Right renal cortex interstitium (tissue), 3 donors: ENCODE results near the gene SF3A2. TPM values are rescaled to one million over a fixed set of nuclear protein-coding genes. Genes with fewer than 3 reads are reported as not detected.

Source experiments
- DNase-seq, 3 donors: peaks; one replicate each; pipeline ENCODE4 v3.0.0-alpha.2; 2013; ENCODE audit warnings: low read depth in 3 of 3, low spot score in 2 of 3
- polyA plus RNA-seq, 3 donors: library from polyadenylated mRNA; unstranded; fragments of 120-200 nt; gene quantifications; one replicate each; pipeline ENCODE4 v1.2.1, GENCODE V29; 2013; ENCODE audit not compliant: insufficient read length in 3 of 3

Gene SF3A2
- polyA plus RNA-seq, 3 donors, result 48.8 to 58.2 (median 54.6) TPM

DNA sequence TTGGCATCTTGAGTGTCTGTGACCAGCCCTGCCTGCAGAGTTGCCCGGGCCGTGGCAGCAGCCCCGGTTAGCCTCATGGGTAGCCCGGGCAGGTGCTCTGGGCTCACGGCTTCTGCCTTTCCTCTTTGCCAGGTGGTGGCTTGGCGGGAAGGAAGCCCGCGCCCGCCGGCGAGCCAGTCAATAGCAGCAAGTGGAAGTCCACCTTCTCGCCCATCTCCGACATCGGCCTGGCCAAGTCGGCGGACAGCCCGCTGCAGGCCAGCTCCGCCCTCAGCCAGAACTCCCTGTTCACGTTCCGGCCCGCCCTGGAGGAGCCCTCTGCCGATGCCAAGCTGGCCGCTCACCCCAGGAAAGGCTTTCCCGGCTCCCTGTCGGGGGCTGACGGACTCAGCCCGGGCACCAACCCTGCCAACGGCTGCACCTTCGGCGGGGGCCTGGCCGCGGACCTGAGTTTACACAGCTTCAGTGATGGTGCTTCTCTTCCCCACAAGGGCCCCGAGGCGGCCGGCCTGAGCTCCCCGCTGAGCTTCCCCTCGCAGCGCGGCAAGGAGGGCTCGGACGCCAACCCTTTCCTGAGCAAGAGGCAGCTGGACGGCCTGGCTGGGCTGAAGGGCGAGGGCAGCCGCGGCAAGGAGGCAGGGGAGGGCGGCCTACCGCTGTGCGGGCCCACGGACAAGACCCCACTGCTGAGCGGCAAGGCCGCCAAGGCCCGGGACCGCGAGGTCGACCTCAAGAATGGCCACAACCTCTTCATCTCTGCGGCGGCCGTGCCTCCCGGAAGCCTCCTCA is 10.4 kb upstream of the SF3A2 start:
- no peak for DNase-seq

GRCh38 chr19:2226840-2227360 is 9.7 kb upstream of the SF3A2 start:
- DNase-seq, result no peak

DNA sequence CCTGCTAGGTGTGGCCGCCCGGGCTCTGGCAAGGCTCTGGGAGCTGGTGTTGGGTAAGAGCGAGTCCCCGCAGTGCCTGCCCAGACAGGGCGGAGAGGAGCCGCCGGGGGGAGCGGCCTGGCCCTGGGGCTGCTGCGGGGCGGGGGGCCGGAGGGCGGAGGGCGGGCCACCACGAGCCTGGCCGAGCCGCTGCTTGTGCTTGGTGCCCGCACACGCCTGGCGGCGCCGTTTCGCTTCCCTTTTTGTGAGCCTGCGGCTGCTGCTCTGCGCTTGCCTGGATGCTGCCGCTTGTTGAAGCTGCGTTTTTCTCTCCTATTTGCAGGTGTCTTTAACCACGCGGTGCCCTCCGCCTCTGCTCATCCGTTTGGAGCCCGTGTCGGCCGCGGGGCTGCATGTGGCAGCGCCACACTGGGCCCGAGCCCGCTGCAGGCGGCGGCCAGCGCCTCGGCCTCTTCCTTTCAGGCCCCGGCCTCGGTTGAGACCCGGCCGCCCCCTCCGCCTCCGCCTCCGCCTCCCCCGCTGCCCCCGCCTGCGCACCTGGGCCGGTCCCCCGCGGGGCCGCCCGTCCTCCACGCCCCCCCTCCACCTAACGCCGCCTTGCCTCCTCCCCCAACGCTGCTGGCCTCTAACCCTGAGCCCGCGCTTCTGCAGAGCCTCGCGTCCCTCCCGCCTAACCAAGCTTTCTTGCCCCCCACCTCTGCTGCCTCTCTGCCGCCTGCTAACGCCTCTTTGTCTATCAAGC is 9.0 kb upstream of the SF3A2 start:
- no peak for DNase-seq

- no peak for DNase-seq
Observed at GRCh38 chr19:2228157-2229030, 8.2 kb upstream of the SF3A2 start.

DNA sequence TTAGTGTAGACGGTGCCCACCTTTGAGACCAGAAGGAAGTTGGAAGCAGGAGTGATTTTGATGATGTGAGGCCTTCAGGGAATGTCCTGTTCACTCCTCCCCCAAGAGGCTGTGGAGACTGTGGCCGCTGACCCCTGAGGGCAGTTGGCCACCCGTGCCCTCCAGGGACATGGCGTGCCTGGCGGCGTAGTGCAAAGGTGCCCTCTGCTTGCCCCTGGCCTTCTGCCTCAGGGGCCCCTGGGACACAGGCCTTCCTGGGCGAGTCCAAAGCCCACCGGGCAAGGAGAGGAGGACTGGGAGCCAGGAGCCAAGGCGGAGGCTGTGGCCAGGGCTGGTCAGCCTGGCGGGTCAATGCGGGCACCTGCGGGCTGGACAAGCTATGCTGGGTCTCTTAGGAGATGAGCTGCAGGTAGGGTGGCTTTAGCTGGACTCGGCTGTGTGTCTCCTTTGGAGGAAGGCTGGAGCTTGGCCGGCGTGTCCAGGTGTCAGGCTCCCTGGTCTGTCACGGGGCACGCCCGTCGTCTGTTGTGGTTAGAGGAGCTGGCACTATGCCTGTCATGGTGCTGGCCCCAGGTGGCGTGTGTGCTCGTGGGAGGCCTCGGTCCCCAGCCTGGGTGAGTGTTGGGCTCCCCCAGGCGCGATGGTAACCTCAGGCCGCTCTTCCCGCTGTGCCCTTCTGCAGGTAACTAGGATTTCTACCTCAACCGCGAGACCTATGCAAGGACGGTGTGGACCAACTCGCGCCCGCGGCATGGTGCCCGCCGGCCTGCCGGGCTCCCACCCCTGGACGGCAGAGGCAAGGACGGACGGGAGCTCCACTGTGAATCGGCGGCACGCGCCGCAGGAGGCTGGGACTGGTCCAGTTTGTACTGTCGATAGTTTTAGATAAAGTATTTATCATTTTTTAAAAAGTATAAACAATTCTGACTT is 7.3 kb upstream of the SF3A2 start:
- no peak for DNase-seq

DNA sequence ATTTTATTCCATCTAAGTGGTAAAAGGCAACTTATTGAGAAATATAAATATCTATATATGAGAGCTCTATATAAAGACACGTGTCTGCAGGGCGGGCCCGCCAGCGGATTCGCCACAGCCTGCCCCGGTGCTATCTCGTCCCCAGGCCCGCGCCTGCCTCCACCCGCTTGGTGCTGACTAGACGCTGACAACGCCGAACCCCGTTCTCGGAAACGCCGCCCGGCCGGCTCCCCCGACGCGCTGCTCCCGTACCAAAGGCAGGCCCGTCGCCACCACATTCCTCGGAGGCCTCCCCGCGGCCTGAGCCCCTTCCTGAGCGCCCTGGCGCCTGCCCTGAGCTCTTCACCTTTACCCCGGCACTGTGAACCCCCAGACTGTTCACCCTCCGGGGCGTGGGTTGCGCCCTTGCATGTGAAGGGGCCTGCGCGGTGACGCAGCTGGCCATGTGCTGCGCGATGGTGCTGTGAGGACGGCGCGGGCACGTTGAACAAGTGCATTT is 6.5 kb upstream of the SF3A2 start:
- no peak for DNase-seq

DNA sequence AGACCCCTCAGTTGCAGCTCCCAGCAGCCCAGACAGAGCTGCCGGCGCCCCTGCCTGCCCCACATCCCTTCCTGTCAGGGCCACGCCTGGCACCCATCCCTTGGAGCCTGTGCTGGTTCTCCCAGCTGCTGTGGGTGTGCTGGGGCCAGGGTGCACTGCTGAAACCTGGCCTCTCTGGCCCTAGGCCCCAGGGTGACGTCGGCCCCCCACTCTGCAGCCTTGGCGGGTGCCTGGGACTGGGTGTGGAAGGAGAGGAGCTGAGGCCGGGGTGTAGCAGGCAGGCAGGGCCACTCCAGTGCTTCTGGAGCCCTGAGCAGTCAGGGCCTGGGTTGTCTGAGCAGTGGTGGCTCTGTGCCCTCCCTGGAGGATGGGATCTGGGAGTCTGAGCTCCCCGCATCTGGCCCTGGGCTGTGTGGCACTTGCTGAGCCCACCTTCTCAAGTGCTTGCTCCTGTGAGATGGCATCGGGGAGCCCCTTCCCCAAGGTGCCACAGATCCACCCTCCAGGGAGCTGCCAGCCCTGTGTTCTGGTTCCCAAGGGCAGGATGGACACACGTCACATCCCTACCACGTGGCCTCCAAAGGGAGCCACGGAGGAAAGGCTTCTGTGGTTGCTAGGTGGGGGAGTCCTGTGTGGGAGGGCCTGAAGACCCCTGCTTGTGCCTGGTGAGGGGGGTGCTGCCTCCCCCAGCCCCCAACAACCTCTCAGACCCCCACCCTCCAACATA is 5.7 kb upstream of the SF3A2 start:
- no peak for DNase-seq

GRCh38 chr19:2231621-2232221 is 4.9 kb upstream of the SF3A2 start:
- no peak for DNase-seq

DNA sequence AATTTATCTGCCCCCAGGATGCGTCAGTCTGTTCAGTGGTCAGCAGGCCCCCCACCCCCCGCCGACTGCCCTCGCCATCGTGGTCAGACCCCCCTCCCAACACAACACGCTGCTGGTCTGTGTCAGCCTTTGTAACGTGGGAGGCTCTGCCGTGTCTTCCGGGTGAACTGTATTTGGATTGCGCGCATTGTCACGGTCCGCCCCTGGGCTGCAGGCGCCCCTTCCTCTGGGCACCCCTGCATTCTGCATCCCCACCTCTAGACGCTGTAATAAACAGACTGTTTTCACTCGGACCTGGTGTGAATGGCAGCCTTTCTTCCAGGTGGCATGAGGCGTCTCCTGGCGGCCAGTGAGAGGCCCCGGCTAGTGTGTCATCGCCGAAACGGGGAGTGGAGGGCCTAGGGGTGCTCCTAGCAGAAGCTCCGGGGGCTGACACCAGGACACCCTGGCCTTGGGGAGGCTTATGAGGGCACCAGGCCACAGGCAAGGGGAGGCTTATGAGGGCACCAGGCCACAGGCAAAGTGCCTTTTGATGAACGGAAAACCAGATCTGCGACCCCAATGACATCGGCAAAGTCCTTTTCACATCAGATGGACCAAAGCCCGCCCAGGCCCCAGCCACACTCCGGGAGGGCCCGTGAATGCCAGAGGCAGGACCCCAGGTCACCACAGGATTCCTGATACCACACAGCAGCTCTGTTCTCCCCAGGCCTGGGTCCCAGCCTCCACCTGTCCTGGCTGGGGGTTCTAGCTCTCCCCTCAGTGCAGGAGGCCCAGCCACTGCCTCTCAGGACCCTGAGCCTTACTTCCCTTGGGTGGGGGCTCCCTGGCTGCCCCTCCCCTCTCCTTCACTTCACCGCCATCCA is 4.1 kb upstream of the SF3A2 start:
- DNase-seq, result no peak

DNA sequence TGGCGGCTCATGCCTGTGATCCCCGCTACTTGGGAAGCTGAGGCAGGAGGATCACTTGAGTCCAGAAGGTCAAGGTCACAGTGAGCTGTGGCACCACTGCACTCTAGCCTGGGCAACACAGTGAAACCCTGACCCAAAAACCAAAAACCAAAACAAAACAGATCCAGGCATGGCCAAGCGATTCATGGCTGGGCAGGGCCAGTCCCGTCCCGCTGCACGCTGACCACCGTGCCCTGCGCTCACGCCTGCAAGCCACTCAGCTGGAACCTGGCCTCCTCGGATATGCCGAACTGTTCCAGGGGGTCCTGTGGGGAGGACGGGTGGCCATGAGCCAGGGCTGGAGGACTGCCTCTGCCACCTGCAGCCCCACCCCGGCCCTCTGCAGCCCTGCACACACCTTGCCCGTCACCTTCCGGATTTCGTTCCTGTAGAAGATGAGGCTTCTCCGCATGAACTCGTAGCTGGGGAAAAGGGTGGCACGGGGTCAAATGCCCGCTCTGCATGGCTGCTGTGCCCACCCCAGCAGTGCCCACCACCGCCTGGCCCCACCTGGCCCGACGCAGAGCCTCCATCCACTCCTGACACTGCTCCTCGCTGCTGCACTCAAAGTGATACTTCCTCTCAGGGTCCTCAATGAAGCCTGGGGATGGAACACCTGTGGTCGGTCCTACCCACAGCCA is 2.9 kb upstream of the SF3A2 start:
- DNase-seq, result no peak

- no peak for DNase-seq
Observed at GRCh38 chr19:2234996-2235380, 1.6 kb upstream of the SF3A2 start.

- no peak for DNase-seq
Observed at GRCh38 chr19:2235381-2236063, 1.1 kb upstream of the SF3A2 start.

- DNase-seq, result no peak
Observed at GRCh38 chr19:2236064-2236313, 635 bp upstream of the SF3A2 start.

DNA sequence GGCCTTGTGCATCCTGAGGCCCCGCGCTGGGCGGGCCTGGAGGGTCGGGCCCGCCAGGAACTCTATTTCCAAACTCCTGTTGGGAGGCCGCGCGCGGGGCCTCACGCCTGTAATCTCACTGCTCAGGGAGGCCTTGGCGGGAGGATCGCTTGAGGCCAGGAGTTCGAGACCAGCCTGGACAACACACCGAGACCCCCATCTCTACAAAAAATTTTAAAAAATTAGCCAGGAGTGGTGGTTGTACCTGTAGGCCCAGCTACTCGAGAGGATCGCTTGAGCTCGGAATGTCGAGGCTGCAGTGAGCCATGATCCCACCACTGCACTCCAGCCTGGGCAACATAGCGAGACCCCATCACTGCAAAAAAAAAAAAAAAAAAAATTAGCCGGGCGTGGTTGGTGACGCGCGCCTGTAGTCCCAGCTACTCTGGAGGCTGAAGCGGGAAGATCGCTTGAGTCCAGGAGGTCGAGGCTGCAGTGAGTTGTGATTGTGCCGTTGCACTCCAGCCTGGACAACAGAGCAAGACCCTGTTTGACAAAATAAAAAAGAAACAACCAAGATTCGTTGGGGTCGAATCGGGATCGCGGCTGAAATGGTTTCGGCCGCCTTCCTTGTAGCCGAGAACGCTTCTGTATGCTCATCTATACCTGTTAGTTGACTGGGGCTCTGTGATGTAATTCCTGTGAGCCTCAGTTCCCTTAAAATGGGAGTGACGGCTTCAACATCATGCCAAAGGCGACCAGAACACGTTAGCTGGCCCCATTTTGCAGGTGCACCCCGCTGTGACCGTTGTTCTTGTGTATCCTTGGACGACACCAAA is 636 bp downstream of the SF3A2 start:
- DNase-seq, result no peak

- no peak for DNase-seq
Observed at GRCh38 chr19:2237869-2238153, 1.2 kb downstream of the SF3A2 start.

- no peak for DNase-seq
Observed at GRCh38 chr19:2239173-2239572, 2.5 kb downstream of the SF3A2 start.
